Right lobe of liver (tissue), 4 donors: ENCODE measurements around the gene ARSA.

ENCODE experiments used
- CTCF ChIP-seq, 4 donors: fragments of 200-600 bp in 3 of 4; fragments of 450-650 bp in 1 of 4; IDR thresholded peaks; one replicate each; pipeline versions ENCODE4 v1.5.1 to v1.8.0; 2016 to 2022; ENCODE audit warnings: antibody characterized with exemption in 4 of 4, mild to moderate bottlenecking in 2 of 4
- POLR2A ChIP-seq: fragments of 450-650 bp; IDR thresholded peaks from one replicate; pipeline ENCODE4 v1.6.1; 2017; ENCODE audit warnings: antibody characterized with exemption, mild to moderate bottlenecking
- donor health status: DM: no; HTN: no; CAD: no.
- donor health status: DM: no; HTN: no; CAD: no.
- donor health status: DM: no; HTN: yes; CAD: no.

DNA sequence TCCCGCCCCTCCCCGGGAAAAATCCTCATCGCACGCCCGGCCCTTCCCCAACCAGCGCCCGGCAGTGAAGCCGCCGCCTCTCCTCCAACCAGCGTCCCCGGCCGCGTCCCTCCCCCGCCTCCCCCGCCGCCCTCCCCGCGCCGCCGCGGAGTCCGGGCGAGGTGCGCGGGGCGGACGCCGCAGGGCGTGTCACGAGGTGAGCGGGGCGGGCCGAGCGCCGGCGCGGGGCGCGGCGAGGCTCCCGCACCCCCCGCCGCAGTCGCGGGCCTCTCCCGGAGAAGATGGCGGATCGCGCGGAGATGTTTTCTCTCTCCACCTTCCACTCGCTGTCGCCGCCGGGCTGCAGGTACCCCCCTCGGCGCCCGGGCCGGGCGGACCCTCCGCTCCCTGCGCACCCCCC, 27.4 kb downstream of the ARSA start, which contains the start of gene MAPK8IP2:
- TF ChIP-seq CTCF (IDR thresholded peaks at IDR 0.05) = no peak
- no peak for TF ChIP-seq POLR2A
